Measurements from ENCODE around the gene ARL5A. TPM values are rescaled to one million over a fixed set of nuclear protein-coding genes. Genes with fewer than 3 reads are reported as not detected.

The ARL5A gene
- total and polyA plus RNA-seq, 2 donors (not counting 1 experiment from before 2014, with no cell fraction given) = 29.8 to 40.3 TPM

- TF ChIP-seq, protein P1, sequence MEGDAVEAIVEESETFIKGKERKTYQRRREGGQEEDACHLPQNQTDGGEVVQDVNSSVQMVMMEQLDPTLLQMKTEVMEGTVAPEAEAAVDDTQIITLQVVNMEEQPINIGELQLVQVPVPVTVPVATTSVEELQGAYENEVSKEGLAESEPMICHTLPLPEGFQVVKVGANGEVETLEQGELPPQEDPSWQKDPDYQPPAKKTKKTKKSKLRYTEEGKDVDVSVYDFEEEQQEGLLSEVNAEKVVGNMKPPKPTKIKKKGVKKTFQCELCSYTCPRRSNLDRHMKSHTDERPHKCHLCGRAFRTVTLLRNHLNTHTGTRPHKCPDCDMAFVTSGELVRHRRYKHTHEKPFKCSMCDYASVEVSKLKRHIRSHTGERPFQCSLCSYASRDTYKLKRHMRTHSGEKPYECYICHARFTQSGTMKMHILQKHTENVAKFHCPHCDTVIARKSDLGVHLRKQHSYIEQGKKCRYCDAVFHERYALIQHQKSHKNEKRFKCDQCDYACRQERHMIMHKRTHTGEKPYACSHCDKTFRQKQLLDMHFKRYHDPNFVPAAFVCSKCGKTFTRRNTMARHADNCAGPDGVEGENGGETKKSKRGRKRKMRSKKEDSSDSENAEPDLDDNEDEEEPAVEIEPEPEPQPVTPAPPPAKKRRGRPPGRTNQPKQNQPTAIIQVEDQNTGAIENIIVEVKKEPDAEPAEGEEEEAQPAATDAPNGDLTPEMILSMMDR (conservative IDR thresholded peaks at IDR 0.05 in 1 of 2, IDR thresholded peaks at IDR 0.05 in 1 of 2; ENCODE audit: low read depth in 1 of 2, low read length in 2 of 2) = no peak
- no peak for TF ChIP-seq EZH2 (IDR thresholded peaks at IDR 0.05; ENCODE audit: low read length, missing control alignments)
- Histone ChIP-seq H3K4me3 (replicated peaks in 1 of 4; ENCODE audit: control extremely low read depth in 1 of 4, insufficient read depth in 1 of 4, low read depth in 3 of 4, low read length in 4 of 4) (no peak overlapping the region), H3K36me3 (ENCODE audit: control insufficient read depth, insufficient read depth, low read length) (no peaks in the 10 kb centered on the region), H3K4me1 (ENCODE audit: control insufficient read depth, extremely low read depth, insufficient read depth, low read length) (no peaks in the 10 kb centered on the region), H3K9ac (ENCODE audit: insufficient read depth, low read length) (no peak overlapping the region), H3K27me3 (ENCODE audit: control insufficient read depth, insufficient read depth, low read length) (no peaks in the 10 kb centered on the region), H3K4me2 (ENCODE audit: extremely low read depth, insufficient read depth, low read length) (no peak overlapping the region), H3K27ac (ENCODE audit: insufficient read depth, low read length) (no peak overlapping the region), H3K79me2 (ENCODE audit: control insufficient read depth, insufficient read depth, low read length) (no peaks in the 10 kb centered on the region), H3K9me3 (ENCODE audit: control insufficient read depth, insufficient read depth, low read depth, low read length) (no peaks in the 10 kb centered on the region), H4K20me1 (ENCODE audit: control insufficient read depth, extremely low read depth, insufficient read depth, low read length) (no peaks in the 10 kb centered on the region), H2AFZ (ENCODE audit: low read length) (no peak overlapping the region)
- no peak for DNase-seq (ENCODE audit: low read depth in 2 of 2)
Measured at GRCh38 chr2:151786077-151786476, 42.1 kb downstream of the ARL5A start.

- Histone ChIP-seq H3K4me1 (ENCODE audit: control insufficient read depth, extremely low read depth, insufficient read depth, low read length) (no peaks in the 10 kb centered on the region), H3K27me3 (ENCODE audit: control insufficient read depth, insufficient read depth, low read length) (no peaks in the 10 kb centered on the region), H3K9me3 (ENCODE audit: control insufficient read depth, insufficient read depth, low read depth, low read length) (no peaks in the 10 kb centered on the region), H3K79me2 (ENCODE audit: control insufficient read depth, insufficient read depth, low read length) (no peaks in the 10 kb centered on the region), H3K4me3 (replicated peaks in 1 of 4; ENCODE audit: control extremely low read depth in 1 of 4, insufficient read depth in 1 of 4, low read depth in 3 of 4, low read length in 4 of 4) (no peak overlapping the region), H3K9ac (ENCODE audit: insufficient read depth, low read length) (no peak overlapping the region), H2AFZ (ENCODE audit: low read length) (no peak overlapping the region), H3K36me3 (ENCODE audit: control insufficient read depth, insufficient read depth, low read length) (no peaks in the 10 kb centered on the region), H3K27ac (ENCODE audit: insufficient read depth, low read length) (no peak overlapping the region), H3K4me2 (ENCODE audit: extremely low read depth, insufficient read depth, low read length) (no peak overlapping the region), H4K20me1 (ENCODE audit: control insufficient read depth, extremely low read depth, insufficient read depth, low read length) (no peaks in the 10 kb centered on the region)
- no peak for TF ChIP-seq EZH2 (IDR thresholded peaks at IDR 0.05; ENCODE audit: low read length, missing control alignments)
- TF ChIP-seq, protein P1 (conservative IDR thresholded peaks at IDR 0.05 in 1 of 2, IDR thresholded peaks at IDR 0.05 in 1 of 2; ENCODE audit: low read depth in 1 of 2, low read length in 2 of 2) = no peak
- DNase-seq (ENCODE audit: low read depth in 2 of 2) = no peak
Measured at GRCh38 chr2:151783133-151783520, 45.1 kb downstream of the ARL5A start.

DNA sequence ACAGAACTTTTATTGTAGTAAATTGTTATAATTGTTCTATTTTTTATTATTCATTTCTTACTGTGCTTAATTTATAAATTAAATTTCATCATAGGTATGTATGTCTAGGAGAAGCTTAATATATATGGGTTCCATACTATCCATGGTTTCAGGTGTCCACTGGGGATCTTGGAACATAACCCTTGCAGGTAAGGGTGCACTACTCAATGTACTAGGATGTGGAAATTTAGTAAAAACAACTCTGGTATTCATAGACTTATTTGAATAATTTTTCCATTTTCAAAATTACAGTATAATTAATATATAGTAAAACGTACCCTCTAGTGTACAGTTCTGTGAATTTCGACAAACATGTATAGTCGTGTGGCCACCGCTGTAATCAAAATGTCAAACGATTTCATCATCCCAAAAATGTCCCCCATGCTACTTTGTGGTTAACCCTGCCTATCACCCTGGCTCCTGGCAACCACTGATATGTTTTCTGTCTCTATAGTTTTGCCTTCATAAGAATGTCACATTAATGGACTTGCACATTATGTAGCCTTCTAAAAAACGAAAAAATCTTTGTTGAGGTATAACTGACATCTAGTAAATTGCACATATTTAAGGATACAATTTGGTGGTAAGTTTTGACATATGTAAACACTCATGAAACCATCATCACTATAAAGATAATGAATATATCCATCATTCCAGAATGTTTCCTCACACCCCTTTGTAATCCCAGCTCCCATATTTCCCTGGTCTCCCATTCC lies 45.7 kb downstream of the ARL5A start:
- H4K20me1 ChIP-seq (ENCODE audit: control insufficient read depth, extremely low read depth, insufficient read depth, low read length) = no peaks in the 10 kb centered on the region
- no peak for TF ChIP-seq EZH2 (IDR thresholded peaks at IDR 0.05; ENCODE audit: low read length, missing control alignments)
- TF ChIP-seq, protein P1 (conservative IDR thresholded peaks at IDR 0.05 in 1 of 2, IDR thresholded peaks at IDR 0.05 in 1 of 2; ENCODE audit: low read depth in 1 of 2, low read length in 2 of 2) = no peak
- H3K4me3 ChIP-seq (replicated peaks in 1 of 4; ENCODE audit: control extremely low read depth in 1 of 4, insufficient read depth in 1 of 4, low read depth in 3 of 4, low read length in 4 of 4) = no peak overlapping the region
- H3K27me3 ChIP-seq (ENCODE audit: control insufficient read depth, insufficient read depth, low read length) = no peaks in the 10 kb centered on the region
- H3K4me2 ChIP-seq (ENCODE audit: extremely low read depth, insufficient read depth, low read length) = no peak overlapping the region
- no peaks in the 10 kb centered on the region for H3K9me3 ChIP-seq (ENCODE audit: control insufficient read depth, insufficient read depth, low read depth, low read length)
- no peak overlapping the region for H2AFZ ChIP-seq (ENCODE audit: low read length)
- no peaks in the 10 kb centered on the region for H3K4me1 ChIP-seq (ENCODE audit: control insufficient read depth, extremely low read depth, insufficient read depth, low read length)
- no peak for DNase-seq (ENCODE audit: low read depth in 2 of 2)
- no peak overlapping the region for H3K27ac ChIP-seq (ENCODE audit: insufficient read depth, low read length)
- no peaks in the 10 kb centered on the region for H3K79me2 ChIP-seq (ENCODE audit: control insufficient read depth, insufficient read depth, low read length)
- no peaks in the 10 kb centered on the region for H3K36me3 ChIP-seq (ENCODE audit: control insufficient read depth, insufficient read depth, low read length)
- H3K9ac ChIP-seq (ENCODE audit: insufficient read depth, low read length) = no peak overlapping the region

Measured in fibroblast of lung (primary cell).